SK-N-SH (cell line): ENCODE measurements around the gene NUMB. TPM values are rescaled to one million over a fixed set of nuclear protein-coding genes. Genes with fewer than 3 reads are reported as not detected.
A peak's percentile ranks its signal among the peaks of the same experiment; 100 is the strongest.

ENCODE experiments used
- CTCF ChIA-PET: fragments of 300-600, 350-600 bp; formaldehyde crosslinking; extraction: SDS; loops from one replicate; lab custom pipeline; 2021; lab: Yijun Ruan, JAX
- POLR2A ChIA-PET: fragments of 350-600 bp; sonication (Branson Sonifier 250); formaldehyde crosslinking; extraction: SDS; loops from one replicate; lab custom pipeline; 2020; ENCODE audit warnings: antibody characterized with exemption, inconsistent platforms; lab: Yijun Ruan, JAX
- DNase-seq: peaks from one replicate; pipeline ENCODE4 v3.0.0; 2012
- H2AFZ ChIP-seq: fragments of 200-600 bp; sonication (generic); 2 replicates; pipeline ENCODE4 v1.8.1; 2016; ENCODE audit warnings: antibody characterized with exemption, mild to moderate bottlenecking, low read depth
- H3F3A ChIP-seq: fragments of 200-600 bp; sonication (generic); replicated peaks from 2 replicates; pipeline ENCODE3; 2016; ENCODE audit warnings: antibody characterized with exemption, mild to moderate bottlenecking; ENCODE audit not compliant: insufficient read depth
- H3K27ac ChIP-seq, 2 experiments: fragments of 200-500 bp in 1 of 2; fragments of 200-600 bp in 1 of 2; sonication (Bioruptor generic) in 1 of 2; sonication (generic), shearing (Covaris generic) in 1 of 2; 2 replicates each; pipeline versions ENCODE4 v1.5.1 to v1.6.1; 2014 to 2016; ENCODE audit warnings: low read depth in 2 of 2, inconsistent platforms in 1 of 2, low read length in 1 of 2, mild to moderate bottlenecking in 1 of 2, mixed read lengths in 1 of 2
- H3K27me3 ChIP-seq: fragments of 200-600 bp; sonication (generic), shearing (Covaris generic); 2 replicates; pipeline ENCODE4 v1.6.1; 2016; ENCODE audit warnings: mixed run types; ENCODE audit not compliant: insufficient read depth
- H3K36me3 ChIP-seq, 2 experiments: fragments of 200-500 bp in 1 of 2; fragments of 200-600 bp in 1 of 2; sonication (Bioruptor generic) in 1 of 2; sonication (generic) in 1 of 2; replicated peaks in 1 of 2; 2 replicates each; pipeline versions ENCODE3 to v1.5.1; 2014 to 2016; ENCODE audit warnings: low read length in 1 of 2, mild to moderate bottlenecking in 1 of 2; ENCODE audit not compliant: insufficient read depth in 2 of 2, control insufficient read depth in 1 of 2
- H3K4me1 ChIP-seq, 2 experiments: fragments of 200-500 bp in 1 of 2; fragments of 200-600 bp in 1 of 2; sonication (Bioruptor generic) in 1 of 2; sonication (generic), shearing (Covaris generic) in 1 of 2; 2 replicates each; pipeline versions ENCODE4 v1.5.1 to v1.6.1; 2014 to 2016; ENCODE audit warnings: low read depth in 1 of 2, low read length in 1 of 2, mixed run types in 1 of 2; ENCODE audit not compliant: insufficient read depth in 2 of 2, control insufficient read depth in 1 of 2
- H3K4me2 ChIP-seq: fragments of 200-600 bp; sonication (generic), shearing (Covaris generic); 2 replicates; pipeline ENCODE4 v1.6.1; 2017; ENCODE audit warnings: mixed run types
- H3K4me3 ChIP-seq, 2 experiments: fragments of 200-500 bp in 1 of 2; fragments of 200-600 bp in 1 of 2; sonication (Bioruptor generic) in 1 of 2; sonication (generic), shearing (Covaris generic) in 1 of 2; 2 replicates each; pipeline versions ENCODE4 v1.5.1 to v1.8.1; 2014 to 2016; ENCODE audit warnings: low read depth in 2 of 2, inconsistent platforms in 1 of 2, low read length in 1 of 2, mild to moderate bottlenecking in 1 of 2, mixed read lengths in 1 of 2, moderate library complexity in 1 of 2
- H3K79me2 ChIP-seq: fragments of 200-600 bp; sonication (generic); 2 replicates; pipeline ENCODE4 v1.8.1; 2017; ENCODE audit warnings: mild to moderate bottlenecking; ENCODE audit not compliant: insufficient read depth
- H3K9ac ChIP-seq: fragments of 200-600 bp; sonication (generic); 2 replicates; pipeline ENCODE4 v1.6.1; 2017; ENCODE audit warnings: mixed run types
- H3K9me2 ChIP-seq: fragments of 200-600 bp; sonication (generic); 2 replicates; pipeline ENCODE4 v1.6.1; 2017; ENCODE audit warnings: mixed run types
- H3K9me3 ChIP-seq: fragments of 200-600 bp; sonication (generic); 2 replicates; pipeline ENCODE4 v1.6.1; 2017; ENCODE audit warnings: mixed run types, mild to moderate bottlenecking, moderate library complexity
- H4K20me1 ChIP-seq: fragments of 200-600 bp; sonication (generic); 2 replicates; pipeline ENCODE4 v1.6.1; 2017; ENCODE audit warnings: mild to moderate bottlenecking, mixed run types; ENCODE audit not compliant: insufficient read depth
- ELF1 ChIP-seq: IDR thresholded peaks from 2 replicates; pipeline ENCODE4 v1.4.0; 2012
- EP300 ChIP-seq, 2 experiments: IDR thresholded peaks; 2 replicates each; pipeline versions ENCODE4 v1.4.0 to v1.6.1; 2012; ENCODE audit warnings: borderline replicate concordance in 1 of 2, low read depth in 1 of 2, low read length in 1 of 2
- EZH2phosphoT487 ChIP-seq: fragments of 200-600 bp; sonication (generic); IDR thresholded peaks from 2 replicates; pipeline ENCODE4 v1.6.1; 2017; ENCODE audit warnings: low read depth, mixed run types, mild to moderate bottlenecking, antibody characterized with exemption, moderate library complexity, borderline replicate concordance
- FOSL2 ChIP-seq: IDR thresholded peaks from 2 replicates; pipeline ENCODE4 v1.4.0; 2012; ENCODE audit warnings: low read depth, mild to moderate bottlenecking, moderate library complexity, borderline replicate concordance
- FOXJ3 ChIP-seq: sonication (generic); formaldehyde crosslinking; IDR thresholded peaks from 2 replicates; pipeline ENCODE4 v1.5.1; 2020; ENCODE audit warnings: mild to moderate bottlenecking, missing genetic modification reagents
- FOXM1 ChIP-seq: IDR thresholded peaks from 2 replicates; pipeline ENCODE4 v1.4.0; 2012; ENCODE audit warnings: low read depth, mild to moderate bottlenecking
- JUND ChIP-seq: IDR thresholded peaks from 2 replicates; pipeline ENCODE4 v1.4.0; 2012
- MEF2A ChIP-seq: IDR thresholded peaks from 2 replicates; pipeline ENCODE4 v1.4.0; 2012; ENCODE audit warnings: low read depth, borderline replicate concordance
- PBX3 ChIP-seq: IDR thresholded peaks from 2 replicates; pipeline ENCODE4; 2012
- SIN3A ChIP-seq: IDR thresholded peaks from 2 replicates; pipeline ENCODE4 v1.6.1; 2012; ENCODE audit warnings: low read depth, mild to moderate bottlenecking, low read length, moderate library complexity, borderline replicate concordance
- TEAD4 ChIP-seq: IDR thresholded peaks from 2 replicates; pipeline ENCODE4 v1.4.0; 2012; ENCODE audit warnings: mild to moderate bottlenecking, borderline replicate concordance; ENCODE audit not compliant: insufficient read depth
- USF2 ChIP-seq: fragments of 150-350 bp; IDR thresholded peaks from 2 replicates; pipeline ENCODE4 v1.6.1; 2017; ENCODE audit warnings: antibody characterized with exemption, low read length, low read depth, borderline replicate concordance
- WGBS: methylation state at CpG from one replicate; pipeline ENCODE4 v1.1.6; 2017; ENCODE audit warnings: low lambda C conversion rate; 5-methylcytosine and 5-hydroxymethylcytosine counted together
- polyA plus RNA-seq, 3 experiments: library from polyadenylated mRNA; depleted of rRNA; stranded (reverse); fragments of >200 nt; gene quantifications; 2 replicates each; pipeline ENCODE4 v1.2.3, GENCODE V29; 2012
- TF ChIP-seq, protein P1 (sequence below): IDR thresholded peaks from 2 replicates; pipeline ENCODE4 v1.4.0; 2012; ENCODE audit warnings: low read depth, borderline replicate concordance

NUMB gene
- polyA plus RNA-seq, 1 of the 3 experiments (the other 2 are of a cell fraction), result 58.4 TPM

DNA sequence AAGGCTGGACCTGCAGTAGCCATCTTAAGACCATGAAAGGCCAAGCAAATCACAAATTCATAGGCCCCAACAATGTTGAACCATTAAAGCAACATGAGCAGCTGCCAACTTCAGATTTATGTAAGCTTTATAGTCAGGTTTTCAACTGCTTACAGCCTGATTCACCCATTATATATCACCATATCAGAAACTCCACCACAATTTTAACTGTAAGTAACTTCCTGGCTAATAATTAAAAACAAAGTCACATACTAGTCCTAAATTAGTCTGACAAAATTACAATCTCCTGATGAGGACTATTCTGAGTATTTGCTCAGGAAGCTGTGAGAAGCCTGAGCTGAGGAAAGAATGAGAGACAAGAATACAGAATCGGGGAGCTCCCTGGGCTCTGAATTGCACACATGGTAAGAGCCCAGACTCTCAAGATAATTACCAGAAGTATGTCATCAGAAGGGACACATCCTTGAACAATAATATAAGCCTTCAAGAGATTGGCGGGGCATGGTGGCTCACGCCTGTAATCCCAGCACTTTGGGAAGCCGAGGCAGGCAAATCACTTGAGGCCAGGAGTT, 55.1 kb downstream of the NUMB start:
- TF ChIP-seq USF2, result no peak
- no peak for TF ChIP-seq SIN3A
- no peak for TF ChIP-seq TEAD4
- TF ChIP-seq, protein P1, sequence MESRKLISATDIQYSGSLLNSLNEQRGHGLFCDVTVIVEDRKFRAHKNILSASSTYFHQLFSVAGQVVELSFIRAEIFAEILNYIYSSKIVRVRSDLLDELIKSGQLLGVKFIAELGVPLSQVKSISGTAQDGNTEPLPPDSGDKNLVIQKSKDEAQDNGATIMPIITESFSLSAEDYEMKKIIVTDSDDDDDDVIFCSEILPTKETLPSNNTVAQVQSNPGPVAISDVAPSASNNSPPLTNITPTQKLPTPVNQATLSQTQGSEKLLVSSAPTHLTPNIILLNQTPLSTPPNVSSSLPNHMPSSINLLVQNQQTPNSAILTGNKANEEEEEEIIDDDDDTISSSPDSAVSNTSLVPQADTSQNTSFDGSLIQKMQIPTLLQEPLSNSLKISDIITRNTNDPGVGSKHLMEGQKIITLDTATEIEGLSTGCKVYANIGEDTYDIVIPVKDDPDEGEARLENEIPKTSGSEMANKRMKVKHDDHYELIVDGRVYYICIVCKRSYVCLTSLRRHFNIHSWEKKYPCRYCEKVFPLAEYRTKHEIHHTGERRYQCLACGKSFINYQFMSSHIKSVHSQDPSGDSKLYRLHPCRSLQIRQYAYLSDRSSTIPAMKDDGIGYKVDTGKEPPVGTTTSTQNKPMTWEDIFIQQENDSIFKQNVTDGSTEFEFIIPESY, result no peak
- TF ChIP-seq EP300 (IDR thresholded peaks at IDR 0.05; ENCODE audit: borderline replicate concordance in 1 of 2, low read depth in 1 of 2, low read length in 1 of 2), result no peak
- TF ChIP-seq MEF2A, result no peak
- TF ChIP-seq FOXM1, result no peak
- DNase-seq, result no peak
- Histone ChIP-seq H3K79me2 (peaks cover 53% of the 10 kb centered on the region; the same call in 1 of the 2 replicates), H3K4me3 (no peak overlapping the region), H3K27me3 (no peaks in the 10 kb centered on the region), H3K36me3 (peaks cover 0 to 13% of the 10 kb centered on the region in 2 experiments), H2AFZ (no peak overlapping the region), H3K9me3 (no peaks in the 10 kb centered on the region), H3K4me2 (no peak overlapping the region), H3K4me1 (no peaks in the 10 kb centered on the region; a peak in 1 of 4 replicates), H3K9ac (no peak overlapping the region), H3K27ac (0 out of 4 replicates have a peak overlapping the region, but pooled peaks of 1 of the 2 experiments have one; percentile 10), H4K20me1 (peaks cover 32% of the 10 kb centered on the region), H3F3A (peaks cover 14% of the 10 kb centered on the region), H3K9me2 (no peaks in the 10 kb centered on the region)
- ChIA-PET CTCF (interaction anchor here (1.0 to 1.2 kb wide), 2 partner anchors 108 to 531 kb away, joined by 3 to 4 read pairs; no protein-coding TSS in a partner anchor), POLR2A (no interaction called here)
- WGBS, result 95% methylated on average over 4 of the region's 4 CpGs

DNA sequence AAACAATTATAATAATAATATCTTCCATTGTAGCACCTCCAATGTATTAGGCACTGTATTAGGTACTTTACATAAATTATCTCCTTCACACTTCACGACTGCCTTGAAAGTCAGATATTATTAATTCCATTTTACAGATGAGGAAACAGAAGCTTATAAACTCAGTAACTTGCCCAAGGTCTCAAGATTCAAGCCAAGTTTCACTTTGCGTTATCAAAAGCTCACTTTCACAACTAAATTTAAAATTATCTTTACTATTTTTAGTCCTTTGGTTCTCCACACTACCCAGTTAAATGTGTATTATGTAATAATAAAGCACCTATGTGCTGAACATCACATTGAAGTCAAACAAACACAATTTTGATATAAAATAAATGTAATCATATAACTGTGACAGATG, 55.8 kb downstream of the NUMB start:
- no peak for TF ChIP-seq JUND
- no peak for TF ChIP-seq ELF1
- TF ChIP-seq EZH2phosphoT487, result no peak
- no peak for TF ChIP-seq PBX3
- no peak for TF ChIP-seq FOSL2
- TF ChIP-seq FOXJ3 (CRISPR knock-in tag), result no peak
- TF ChIP-seq, all 33 proteins: peak for 0
- no peaks in the 10 kb centered on the region for H3K9me2 ChIP-seq
- no peak overlapping the region for H3K27ac ChIP-seq
- H3K4me1 ChIP-seq, result no peaks in the 10 kb centered on the region; a peak in 1 of 4 replicates
- H3K36me3 ChIP-seq, result peaks cover 0 to 9% of the 10 kb centered on the region in 2 experiments
- no peak overlapping the region for H3K4me2 ChIP-seq
- CTCF ChIA-PET, result interaction anchor here (1.0 kb wide), 1 partner anchor 107 kb away, joined by 4 read pairs; no protein-coding TSS in a partner anchor
- WGBS, result 96% methylated on average over 2 of the region's 2 CpGs
- H3K27me3 ChIP-seq, result no peaks in the 10 kb centered on the region
- H4K20me1 ChIP-seq, result peaks cover 35% of the 10 kb centered on the region
- peaks cover 52% of the 10 kb centered on the region for H3K79me2 ChIP-seq
- H3K9ac ChIP-seq, result no peak overlapping the region
- POLR2A ChIA-PET, result no interaction called here
- H3F3A ChIP-seq, result peaks cover 14% of the 10 kb centered on the region
- H3K4me3 ChIP-seq, result no peak overlapping the region
- no peak for DNase-seq
- H3K9me3 ChIP-seq, result no peaks in the 10 kb centered on the region
- no peak overlapping the region for H2AFZ ChIP-seq
